ENCODE data around the gene ZBTB42.

The ZBTB42 gene

DNA sequence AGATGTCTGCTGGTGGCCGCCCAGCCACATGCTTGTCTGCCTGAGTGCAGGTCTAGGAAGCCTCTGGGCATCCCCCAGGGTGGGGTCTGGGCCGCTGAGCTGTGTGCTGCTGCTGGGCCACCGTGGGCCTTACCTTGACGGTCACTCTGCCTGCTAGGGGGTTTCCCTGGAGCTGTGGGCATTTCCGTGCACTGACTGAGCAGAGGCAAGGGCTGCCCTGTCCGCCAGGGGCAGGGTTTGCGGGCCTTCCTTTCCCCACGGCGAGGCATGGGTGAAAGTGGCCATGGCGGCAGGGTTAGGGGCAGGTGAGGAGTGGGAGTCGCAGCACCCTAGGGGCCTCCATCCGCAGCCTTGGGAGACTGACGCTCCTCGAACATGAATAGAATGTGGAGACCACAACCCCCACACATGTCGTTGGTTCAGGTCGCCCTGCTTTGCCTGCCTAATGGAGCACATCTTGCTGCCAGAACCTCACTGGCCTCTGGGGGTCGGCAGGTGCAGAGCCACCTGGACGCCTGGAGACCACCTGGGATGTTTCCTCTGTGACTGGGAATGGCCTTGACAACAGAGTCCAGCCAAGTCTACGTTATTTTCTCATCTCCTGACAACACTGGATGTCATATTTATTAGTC is 2.5 kb downstream of the ZBTB42 start:
- H3K4me3 ChIP-seq (ENCODE audit: low read length), result no peak overlapping the region
- TF ChIP-seq, protein P1, sequence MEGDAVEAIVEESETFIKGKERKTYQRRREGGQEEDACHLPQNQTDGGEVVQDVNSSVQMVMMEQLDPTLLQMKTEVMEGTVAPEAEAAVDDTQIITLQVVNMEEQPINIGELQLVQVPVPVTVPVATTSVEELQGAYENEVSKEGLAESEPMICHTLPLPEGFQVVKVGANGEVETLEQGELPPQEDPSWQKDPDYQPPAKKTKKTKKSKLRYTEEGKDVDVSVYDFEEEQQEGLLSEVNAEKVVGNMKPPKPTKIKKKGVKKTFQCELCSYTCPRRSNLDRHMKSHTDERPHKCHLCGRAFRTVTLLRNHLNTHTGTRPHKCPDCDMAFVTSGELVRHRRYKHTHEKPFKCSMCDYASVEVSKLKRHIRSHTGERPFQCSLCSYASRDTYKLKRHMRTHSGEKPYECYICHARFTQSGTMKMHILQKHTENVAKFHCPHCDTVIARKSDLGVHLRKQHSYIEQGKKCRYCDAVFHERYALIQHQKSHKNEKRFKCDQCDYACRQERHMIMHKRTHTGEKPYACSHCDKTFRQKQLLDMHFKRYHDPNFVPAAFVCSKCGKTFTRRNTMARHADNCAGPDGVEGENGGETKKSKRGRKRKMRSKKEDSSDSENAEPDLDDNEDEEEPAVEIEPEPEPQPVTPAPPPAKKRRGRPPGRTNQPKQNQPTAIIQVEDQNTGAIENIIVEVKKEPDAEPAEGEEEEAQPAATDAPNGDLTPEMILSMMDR (conservative IDR thresholded peaks at IDR 0.05; ENCODE audit: low read depth, low read length), result no peak
- no peak for DNase-seq (ENCODE audit: low read depth)

DNA sequence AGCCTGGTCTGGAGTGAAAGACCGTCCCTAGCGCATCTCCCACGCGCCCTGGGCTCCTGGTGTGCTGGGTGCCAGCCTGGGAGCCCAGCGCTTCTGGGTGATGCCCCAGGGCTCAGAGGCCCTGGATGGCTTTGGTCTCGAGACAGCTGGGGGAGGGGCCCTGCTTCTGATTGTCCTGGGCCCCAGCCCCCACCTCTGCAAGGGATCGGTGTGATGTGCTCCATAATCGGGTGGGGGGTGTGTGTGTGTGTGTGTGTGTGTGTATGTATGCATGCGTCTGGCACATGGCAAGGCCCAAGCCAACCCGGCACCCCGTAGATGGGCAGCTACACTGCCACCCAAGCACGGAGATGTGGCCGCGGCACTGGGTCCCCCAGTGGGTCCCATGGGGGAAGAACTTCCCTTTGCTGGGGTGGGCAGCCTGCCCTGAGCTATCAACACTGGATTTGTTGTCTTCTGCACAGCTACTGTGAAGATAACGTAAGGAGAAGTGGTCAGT is 3.1 kb downstream of the ZBTB42 start:
- no peak overlapping the region for H3K4me3 ChIP-seq (ENCODE audit: low read length)
- TF ChIP-seq, protein P1 (conservative IDR thresholded peaks at IDR 0.05; ENCODE audit: low read depth, low read length), result no peak
- DNase-seq (ENCODE audit: low read depth), result no peak

DNA sequence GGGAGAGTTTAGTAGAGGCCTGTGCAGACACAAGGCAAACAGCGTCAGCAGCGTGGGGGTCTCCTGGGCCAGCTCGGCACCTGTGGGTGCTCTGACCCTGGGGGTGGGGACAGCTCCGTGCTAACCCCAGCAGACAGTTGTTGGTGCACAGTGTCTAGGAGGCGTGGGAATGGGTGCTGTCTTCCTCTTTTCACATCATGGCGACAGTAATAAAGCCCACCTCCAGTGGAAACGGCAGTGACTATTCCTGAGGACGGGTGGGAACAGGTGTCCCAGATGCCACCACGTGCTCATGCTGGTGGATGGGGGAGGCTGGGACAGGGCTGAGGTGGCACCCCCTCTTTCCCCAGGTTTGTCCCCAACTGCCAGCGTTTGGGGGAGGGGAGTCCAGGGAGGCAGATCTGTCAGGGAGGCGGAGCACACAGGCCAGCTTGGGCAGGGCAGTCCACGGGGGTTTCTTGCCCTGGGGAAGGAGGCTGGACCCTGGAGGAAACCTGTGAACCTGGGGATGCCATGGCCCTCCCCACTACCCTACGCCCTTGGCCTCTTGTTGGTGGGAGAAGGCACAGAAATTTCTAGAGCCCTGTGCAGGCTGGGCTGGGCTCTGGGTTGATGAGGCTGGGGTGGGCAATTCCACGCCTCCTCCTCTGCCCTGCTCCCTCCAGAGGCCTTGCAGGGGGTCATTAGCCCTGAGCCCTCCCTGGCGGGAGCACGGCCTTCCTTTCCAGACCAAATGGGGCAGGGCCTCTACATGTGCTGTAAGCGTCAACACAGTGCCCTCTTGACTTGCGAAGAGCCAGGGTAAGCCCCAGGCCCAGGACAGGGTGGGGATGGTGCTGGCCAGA is 3.8 kb downstream of the ZBTB42 start:
- TF ChIP-seq, protein P1 (conservative IDR thresholded peaks at IDR 0.05; ENCODE audit: low read depth, low read length), result no peak
- no peak overlapping the region for H3K4me3 ChIP-seq (ENCODE audit: low read length)

DNA sequence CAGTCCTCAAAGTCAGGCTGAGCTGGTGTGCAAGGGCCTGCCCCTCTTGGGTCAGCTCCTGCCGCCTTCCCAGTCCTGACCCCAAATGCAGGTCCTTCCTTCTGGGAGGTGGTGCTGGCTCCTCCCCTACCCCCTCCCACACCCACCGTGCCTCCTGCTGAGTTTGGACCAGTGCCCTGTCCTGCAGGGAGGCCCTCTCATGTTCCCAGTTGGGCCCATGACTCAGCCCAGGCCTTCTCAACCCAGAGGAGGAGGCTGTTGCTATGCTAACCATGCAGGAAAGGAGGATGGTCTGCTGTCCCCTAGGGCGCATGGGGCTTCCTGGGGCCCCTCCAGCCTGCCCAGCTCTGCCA is 4.4 kb downstream of the ZBTB42 start:
- no peak for DNase-seq (ENCODE audit: low read depth)
- H3K4me3 ChIP-seq (ENCODE audit: low read length), result no peak overlapping the region
- TF ChIP-seq, protein P1 (conservative IDR thresholded peaks at IDR 0.05; ENCODE audit: low read depth, low read length), result no peak

More for the DNA sequence above, 3.8 kb downstream of the ZBTB42 start:
- no peak for DNase-seq (ENCODE audit: low read depth)

DNA sequence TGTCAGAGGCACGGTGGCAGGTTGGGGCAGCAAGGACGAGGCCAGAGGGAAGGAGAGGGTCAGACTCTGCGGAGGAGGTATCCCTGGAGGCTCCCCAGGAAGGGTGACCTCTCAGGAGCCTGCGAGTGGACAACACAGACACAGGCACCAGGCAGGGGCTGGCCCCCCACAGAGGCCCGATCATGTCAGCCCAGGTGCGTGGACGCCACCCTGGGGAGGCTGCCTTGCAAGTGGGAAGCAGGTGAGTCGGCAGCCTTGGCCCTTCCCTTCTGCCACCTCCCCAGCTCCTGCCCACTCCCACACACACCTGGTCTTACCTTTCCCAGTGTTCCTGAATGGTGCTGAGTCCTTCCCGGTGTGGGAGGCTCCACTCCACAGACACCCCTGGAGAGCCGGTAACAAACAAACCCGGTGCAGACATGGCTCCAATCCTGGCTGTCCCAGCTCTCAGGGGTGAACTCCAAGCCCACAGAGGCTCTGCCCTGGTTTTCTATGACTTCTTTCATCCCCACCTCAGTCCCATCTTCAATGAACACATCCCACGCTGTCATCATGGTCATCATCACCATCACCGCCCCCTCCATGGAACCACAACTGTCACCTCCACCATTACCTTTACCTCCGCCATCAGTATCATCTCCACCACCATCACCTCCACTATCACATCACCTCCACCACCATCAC is 5.2 kb downstream of the ZBTB42 start:
- no peak overlapping the region for H3K4me3 ChIP-seq (ENCODE audit: low read length)
- DNase-seq (ENCODE audit: low read depth), result no peak
- TF ChIP-seq, protein P1 (conservative IDR thresholded peaks at IDR 0.05; ENCODE audit: low read depth, low read length), result no peak

DNA sequence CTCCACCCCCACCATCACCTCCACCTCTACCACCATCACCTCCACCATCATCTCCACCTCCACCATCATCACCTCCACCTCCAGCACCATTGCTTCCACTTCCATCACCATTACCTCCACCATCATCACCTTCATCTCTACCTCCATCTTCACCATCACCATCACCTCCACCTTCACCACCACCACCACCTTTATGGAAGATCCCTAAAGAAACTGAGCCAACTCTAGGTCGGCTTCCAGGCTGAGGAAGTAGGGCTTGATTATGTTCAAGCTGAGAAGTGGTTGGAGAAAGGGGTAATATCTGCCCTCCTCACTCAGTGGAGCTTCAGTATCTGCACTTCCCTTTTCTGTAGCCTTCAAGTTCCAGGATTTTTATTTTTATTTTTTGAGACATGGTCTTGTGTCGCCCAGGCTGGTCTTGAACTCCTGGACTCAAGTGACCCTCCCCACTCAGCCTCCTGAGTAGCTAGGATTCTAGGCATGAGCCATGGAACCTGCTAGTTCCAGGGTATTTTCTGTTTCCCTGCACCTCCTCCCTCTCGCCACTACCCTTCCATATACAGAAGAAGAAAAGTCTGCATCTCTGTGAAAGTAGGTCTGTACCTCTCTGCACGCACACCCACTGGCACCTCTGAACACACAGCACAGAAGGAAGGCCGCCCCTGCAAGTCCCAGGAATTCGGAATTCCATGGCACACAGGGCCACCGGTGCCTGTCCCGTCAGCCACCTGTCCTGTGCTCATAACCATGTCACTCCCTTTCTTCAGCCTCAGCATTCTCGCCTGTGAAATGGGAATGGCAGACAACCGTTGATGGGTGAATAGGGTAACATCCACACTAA is 5.9 kb downstream of the ZBTB42 start:
- H3K4me3 ChIP-seq (ENCODE audit: low read length), result no peak overlapping the region
- no peak for DNase-seq (ENCODE audit: low read depth)
- TF ChIP-seq, protein P1 (conservative IDR thresholded peaks at IDR 0.05; ENCODE audit: low read depth, low read length), result no peak
